PC-3 (cell line): ENCODE results near the gene IFITM2.

Experiments
- EZH2 ChIP-seq: fragments of 300-600 bp; sonication (generic); IDR thresholded peaks from one replicate; pipeline ENCODE4 v1.6.1; 2017; ENCODE audit warnings: antibody characterized with exemption, mild to moderate bottlenecking, low read length; ENCODE audit not compliant: unreplicated experiment
- TF ChIP-seq, protein P1 (sequence below): fragments of 300-600 bp; sonication (generic); conservative IDR thresholded peaks from 2 replicates; pipeline ENCODE4 v1.5.1; 2017; ENCODE audit warnings: antibody characterized with exemption, low read depth, mild to moderate bottlenecking, low read length

DNA sequence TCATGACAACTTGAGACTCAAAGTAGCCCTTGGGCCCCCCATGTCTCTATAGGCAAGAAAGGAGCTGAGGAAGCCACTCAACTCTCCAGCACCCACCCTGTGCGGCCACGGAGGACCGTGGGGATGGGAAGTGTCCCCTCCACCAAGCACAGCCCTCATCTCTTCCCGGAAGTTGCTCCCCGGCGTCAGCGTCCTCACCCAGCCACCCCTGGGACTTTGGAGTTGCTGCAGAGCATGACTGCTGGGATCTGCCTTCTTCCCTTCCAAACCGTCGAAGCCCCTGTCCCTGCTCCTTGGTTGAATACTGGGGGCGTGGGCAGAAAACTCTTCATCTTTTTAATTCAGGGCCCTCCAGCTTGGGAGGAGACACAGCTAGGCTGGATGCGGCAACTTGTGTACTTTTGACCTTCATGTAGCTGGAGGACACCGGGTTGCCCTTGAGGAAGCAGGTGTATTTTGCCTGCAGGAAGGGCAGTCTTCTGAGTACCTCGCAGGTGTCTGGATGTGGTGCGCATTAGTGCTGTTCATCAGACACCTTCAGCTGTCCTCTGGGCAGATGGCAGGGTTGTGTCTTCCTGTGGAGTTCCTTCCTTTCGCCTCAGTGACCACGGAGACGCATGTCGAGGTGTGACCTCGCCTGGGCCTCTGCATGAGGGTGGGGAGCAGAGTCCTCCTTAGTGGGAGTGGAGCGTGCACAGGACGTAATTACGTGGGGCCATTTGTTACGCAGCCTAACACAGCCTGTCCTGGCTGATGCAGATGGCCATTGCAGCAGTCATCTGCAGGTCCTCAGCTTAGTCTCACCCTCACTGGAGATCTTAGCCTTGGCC, 25.2 kb downstream of the IFITM2 start:
- no peak for TF ChIP-seq EZH2
- TF ChIP-seq, protein P1, sequence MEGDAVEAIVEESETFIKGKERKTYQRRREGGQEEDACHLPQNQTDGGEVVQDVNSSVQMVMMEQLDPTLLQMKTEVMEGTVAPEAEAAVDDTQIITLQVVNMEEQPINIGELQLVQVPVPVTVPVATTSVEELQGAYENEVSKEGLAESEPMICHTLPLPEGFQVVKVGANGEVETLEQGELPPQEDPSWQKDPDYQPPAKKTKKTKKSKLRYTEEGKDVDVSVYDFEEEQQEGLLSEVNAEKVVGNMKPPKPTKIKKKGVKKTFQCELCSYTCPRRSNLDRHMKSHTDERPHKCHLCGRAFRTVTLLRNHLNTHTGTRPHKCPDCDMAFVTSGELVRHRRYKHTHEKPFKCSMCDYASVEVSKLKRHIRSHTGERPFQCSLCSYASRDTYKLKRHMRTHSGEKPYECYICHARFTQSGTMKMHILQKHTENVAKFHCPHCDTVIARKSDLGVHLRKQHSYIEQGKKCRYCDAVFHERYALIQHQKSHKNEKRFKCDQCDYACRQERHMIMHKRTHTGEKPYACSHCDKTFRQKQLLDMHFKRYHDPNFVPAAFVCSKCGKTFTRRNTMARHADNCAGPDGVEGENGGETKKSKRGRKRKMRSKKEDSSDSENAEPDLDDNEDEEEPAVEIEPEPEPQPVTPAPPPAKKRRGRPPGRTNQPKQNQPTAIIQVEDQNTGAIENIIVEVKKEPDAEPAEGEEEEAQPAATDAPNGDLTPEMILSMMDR, result no peak
